ENCODE results near the gene ARHGAP31.

- TF ChIP-seq CTCF (IDR thresholded peaks at IDR 0.05; ENCODE audit: low read length) (no peak; the same call in 1 of the 2 replicates), EZH2 (IDR thresholded peaks at IDR 0.05; ENCODE audit: borderline replicate concordance, low read length) (no peak)
Observed at GRCh38 chr3:119469418-119470189, 175.4 kb downstream of the ARHGAP31 start.
